Vagina (tissue), 2 donors: ENCODE data around the gene BICC1. TPM values are rescaled to one million over a fixed set of nuclear protein-coding genes. Genes with fewer than 3 reads are reported as not detected.
"Not testable (repeated sequence)": the region's sequence is repeated elsewhere in the genome, so short reads cannot be mapped to it uniquely, and the experiment has no call there.

ENCODE experiments used
- DNase-seq, 2 donors: peaks; one replicate each; pipeline ENCODE4 v3.0.0-alpha.2; 2017; ENCODE audit errors: extremely low spot score in 2 of 2
- H3K27ac ChIP-seq: fragments of 200-600 bp; sonication (generic); one replicate; pipeline ENCODE4 v1.5.1; 2019
- H3K27me3 ChIP-seq: fragments of 200-600 bp; sonication (generic); one replicate; pipeline ENCODE4 v1.5.1; 2019
- H3K36me3 ChIP-seq, 2 donors: fragments of 200-600 bp; sonication (generic); one replicate each; pipeline ENCODE4 v1.5.1; 2017 to 2019
- H3K4me1 ChIP-seq: fragments of 200-600 bp; sonication (generic); one replicate; pipeline ENCODE4 v1.5.1; 2019
- H3K4me3 ChIP-seq, 2 donors: fragments of 200-600 bp; sonication (generic); 1 replicate in 1 of 2; 2 replicates in 1 of 2; pipeline ENCODE4 v1.5.1; 2016 to 2019
- H3K9me3 ChIP-seq: fragments of 200-600 bp; sonication (generic); one replicate; pipeline ENCODE4 v1.5.1; 2019
- POLR2A ChIP-seq, 2 donors: fragments of 450-650 bp; IDR thresholded peaks; one replicate each; pipeline ENCODE4 v1.6.1; 2017; ENCODE audit warnings: antibody characterized with exemption in 2 of 2, mild to moderate bottlenecking in 2 of 2, moderate library complexity in 2 of 2
- POLR2AphosphoS5 ChIP-seq, 2 donors: sonication (generic); formaldehyde crosslinking; IDR thresholded peaks; one replicate each; pipeline ENCODE4 v1.9.0; 2017; ENCODE audit warnings: antibody characterized with exemption in 2 of 2, mild to moderate bottlenecking in 2 of 2, low read depth in 1 of 2; ENCODE audit not compliant: insufficient read depth in 1 of 2
- intact Hi-C: fragments of 100-400 bp; cut with DNase I; formaldehyde crosslinking; loops from one replicate; pipeline ENCODE4 v1.15.1; 2023
- total RNA-seq: library from RNA; depleted of rRNA; stranded (reverse); fragments of >200 nt; gene quantifications from one replicate; pipeline ENCODE4 v1.2.3, GENCODE V29; 2016
- TF ChIP-seq, protein P1 (sequence below), 3 experiments: fragments of 450-650 bp in 2 of 3; fragments of 200-600 bp in 1 of 3; sonication (generic) in 1 of 3; IDR thresholded peaks; one replicate each; pipeline ENCODE4 v1.5.1; 2017 to 2019; ENCODE audit warnings: antibody characterized with exemption in 3 of 3, mild to moderate bottlenecking in 2 of 3, moderate library complexity in 2 of 3

The BICC1 gene
- total RNA-seq, 1 donor from 2014 or later, result 15.2 TPM

GRCh38 chr10:58590924-58591323 lies 78.3 kb downstream of the BICC1 start:
- Histone ChIP-seq H3K27me3 (no peaks in the 10 kb centered on the region), H3K4me3 (no peak overlapping the region), H3K4me1 (peaks cover 17% of the 10 kb centered on the region), H3K27ac (no peak overlapping the region), H3K36me3 (no peaks in the 10 kb centered on the region), H3K9me3 (no peaks in the 10 kb centered on the region)
- intact Hi-C loops, result no loop called here
- no peak for DNase-seq
- TF ChIP-seq POLR2AphosphoS5 (IDR thresholded peaks at IDR 0.05; ENCODE audit: insufficient read depth in 1 of 2, low read depth in 1 of 2) (no peak), POLR2A (IDR thresholded peaks at IDR 0.05) (no peak)
- TF ChIP-seq, protein P1, sequence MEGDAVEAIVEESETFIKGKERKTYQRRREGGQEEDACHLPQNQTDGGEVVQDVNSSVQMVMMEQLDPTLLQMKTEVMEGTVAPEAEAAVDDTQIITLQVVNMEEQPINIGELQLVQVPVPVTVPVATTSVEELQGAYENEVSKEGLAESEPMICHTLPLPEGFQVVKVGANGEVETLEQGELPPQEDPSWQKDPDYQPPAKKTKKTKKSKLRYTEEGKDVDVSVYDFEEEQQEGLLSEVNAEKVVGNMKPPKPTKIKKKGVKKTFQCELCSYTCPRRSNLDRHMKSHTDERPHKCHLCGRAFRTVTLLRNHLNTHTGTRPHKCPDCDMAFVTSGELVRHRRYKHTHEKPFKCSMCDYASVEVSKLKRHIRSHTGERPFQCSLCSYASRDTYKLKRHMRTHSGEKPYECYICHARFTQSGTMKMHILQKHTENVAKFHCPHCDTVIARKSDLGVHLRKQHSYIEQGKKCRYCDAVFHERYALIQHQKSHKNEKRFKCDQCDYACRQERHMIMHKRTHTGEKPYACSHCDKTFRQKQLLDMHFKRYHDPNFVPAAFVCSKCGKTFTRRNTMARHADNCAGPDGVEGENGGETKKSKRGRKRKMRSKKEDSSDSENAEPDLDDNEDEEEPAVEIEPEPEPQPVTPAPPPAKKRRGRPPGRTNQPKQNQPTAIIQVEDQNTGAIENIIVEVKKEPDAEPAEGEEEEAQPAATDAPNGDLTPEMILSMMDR (IDR thresholded peaks at IDR 0.05), result no peak

DNA sequence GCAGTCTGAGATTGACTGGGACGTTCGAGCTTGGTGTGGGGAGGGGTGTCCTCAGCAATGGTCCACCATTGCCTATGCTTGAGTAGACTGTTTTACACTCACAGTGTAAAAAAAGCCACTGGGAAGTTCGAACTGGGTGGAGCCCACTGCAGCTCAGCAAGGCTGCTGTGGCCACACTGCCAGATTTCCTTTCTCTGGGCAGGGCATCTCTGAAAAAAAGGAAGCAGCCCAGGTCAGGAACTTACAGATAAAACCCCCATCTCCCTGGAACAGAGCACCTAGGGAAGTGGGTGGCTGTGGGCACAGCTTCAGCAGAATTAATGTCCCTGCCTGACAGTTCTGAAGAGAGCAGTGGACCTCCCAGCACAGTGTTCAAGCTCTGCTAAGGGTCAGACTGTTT lies 80.3 kb downstream of the BICC1 start:
- TF ChIP-seq, protein P1 (IDR thresholded peaks at IDR 0.05), result no peak
- no peak for TF ChIP-seq POLR2AphosphoS5 (IDR thresholded peaks at IDR 0.05; ENCODE audit: insufficient read depth in 1 of 2, low read depth in 1 of 2)
- no peak for TF ChIP-seq POLR2A (IDR thresholded peaks at IDR 0.05)
- no peak overlapping the region for H3K27ac ChIP-seq

GRCh38 chr10:58597211-58597610 lies 84.5 kb downstream of the BICC1 start:
- H3K9me3 ChIP-seq, H3K4me3 ChIP-seq, H3K36me3 ChIP-seq, H3K27me3 ChIP-seq, H3K4me1 ChIP-seq, DNase-seq, intact Hi-C loops, H3K27ac ChIP-seq: not testable (repeated sequence)

More for the DNA sequence above, 80.3 kb downstream of the BICC1 start:
- H3K4me1 ChIP-seq, result peaks cover 17% of the 10 kb centered on the region
- DNase-seq, result no peak
- intact Hi-C loops, result no loop called here
- H3K4me3 ChIP-seq, result no peak overlapping the region
- H3K27me3 ChIP-seq, result no peaks in the 10 kb centered on the region
- no peaks in the 10 kb centered on the region for H3K9me3 ChIP-seq
- H3K36me3 ChIP-seq, result no peaks in the 10 kb centered on the region

DNA sequence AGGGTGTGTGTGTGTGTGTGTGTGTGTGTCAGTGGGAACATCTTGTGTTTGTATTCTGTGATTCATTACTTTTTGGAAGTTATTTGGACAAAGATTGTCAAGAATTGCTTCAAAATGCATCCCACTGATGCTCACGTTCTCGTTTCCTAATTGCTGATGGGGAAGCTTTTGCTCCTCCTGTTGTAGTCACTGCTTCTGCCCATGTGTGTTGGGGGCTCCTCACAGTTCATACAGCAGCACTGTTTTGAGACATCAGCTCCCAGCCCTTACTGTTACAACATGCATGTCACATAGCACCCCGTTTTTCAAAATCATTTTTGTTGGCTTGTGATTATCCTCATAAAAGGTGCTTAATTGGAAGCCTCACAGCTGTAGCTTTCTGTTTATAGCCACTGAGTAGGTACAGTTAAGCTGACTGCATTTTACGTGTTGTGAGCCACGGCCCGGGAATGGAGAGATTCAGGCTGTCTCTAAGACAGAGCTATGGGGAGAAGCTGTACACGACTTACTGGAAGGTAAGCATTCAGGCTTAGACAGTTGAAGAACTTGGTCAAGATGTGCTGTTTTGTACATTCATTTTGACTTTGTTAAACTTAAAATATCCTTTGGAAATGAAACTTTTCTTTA lies 87.4 kb downstream of the BICC1 start:
- TF ChIP-seq POLR2A (IDR thresholded peaks at IDR 0.05) (no peak), POLR2AphosphoS5 (IDR thresholded peaks at IDR 0.05; ENCODE audit: insufficient read depth in 1 of 2, low read depth in 1 of 2) (no peak)
- TF ChIP-seq, protein P1 (IDR thresholded peaks at IDR 0.05), result no peak
- no peak overlapping the region for H3K4me3 ChIP-seq
- H3K27ac ChIP-seq, result no peak overlapping the region
- no peaks in the 10 kb centered on the region for H3K9me3 ChIP-seq
- intact Hi-C loops, result no loop called here
- no peaks in the 10 kb centered on the region for H3K36me3 ChIP-seq
- no peak for DNase-seq
- H3K4me1 ChIP-seq, result no peaks in the 10 kb centered on the region
- no peaks in the 10 kb centered on the region for H3K27me3 ChIP-seq

- no peak overlapping the region for H3K4me3 ChIP-seq
- DNase-seq, result no peak
- no peaks in the 10 kb centered on the region for H3K36me3 ChIP-seq
- no peaks in the 10 kb centered on the region for H3K27me3 ChIP-seq
- no peak overlapping the region for H3K27ac ChIP-seq
- peaks cover 5% of the 10 kb centered on the region for H3K4me1 ChIP-seq
- TF ChIP-seq POLR2A (IDR thresholded peaks at IDR 0.05) (no peak), POLR2AphosphoS5 (IDR thresholded peaks at IDR 0.05; ENCODE audit: insufficient read depth in 1 of 2, low read depth in 1 of 2) (no peak)
- TF ChIP-seq, protein P1 (IDR thresholded peaks at IDR 0.05), result no peak
- intact Hi-C loops, result no loop called here
- no peaks in the 10 kb centered on the region for H3K9me3 ChIP-seq
Observed at GRCh38 chr10:58608351-58608750, 95.7 kb downstream of the BICC1 start.
